Measurements from ENCODE around the gene NRXN2. TPM values are rescaled to one million over a fixed set of nuclear protein-coding genes. Genes with fewer than 3 reads are reported as not detected.

The NRXN2 gene
- total RNA-seq, 1 experiment from 2014 or later, result not detected

GRCh38 chr11:64663656-64664055, 59.3 kb downstream of the NRXN2 start:
- Mint-ChIP-seq H3K4me3 (ENCODE audit: unreplicated experiment) (no peak overlapping the region), H3K4me1 (ENCODE audit: insufficient read depth, unreplicated experiment) (peaks cover 15% of the 10 kb centered on the region), H3K27me3 (ENCODE audit: insufficient read depth, unreplicated experiment) (peaks cover 8% of the 10 kb centered on the region), H3K36me3 (ENCODE audit: insufficient read depth, unreplicated experiment) (no peaks in the 10 kb centered on the region), H3K27ac (ENCODE audit: low read depth, unreplicated experiment) (no peak overlapping the region), H3K9me3 (ENCODE audit: unreplicated experiment) (no peaks in the 10 kb centered on the region)
- intact Hi-C loops (cut with micrococcal nuclease), result no loop called here
- no peak for DNase-seq (ENCODE audit: unreplicated experiment)
- BruUV-seq (replicated peaks), result no TSS peak
- POLR2A ChIA-PET, result no interaction called here
- CTCF ChIA-PET, result interaction anchor here (1.2 kb wide), 1 partner anchor 15 kb away, joined by 4 read pairs; no protein-coding TSS in a partner anchor
- no peak for TF ChIP-seq CTCF (IDR thresholded peaks at IDR 0.05; ENCODE audit: unreplicated experiment)

- intact Hi-C loops (cut with micrococcal nuclease), result no loop called here
- H3K9me3 Mint-ChIP-seq (ENCODE audit: unreplicated experiment), result no peaks in the 10 kb centered on the region
- peaks cover 15% of the 10 kb centered on the region for H3K4me1 Mint-ChIP-seq (ENCODE audit: insufficient read depth, unreplicated experiment)
- H3K36me3 Mint-ChIP-seq (ENCODE audit: insufficient read depth, unreplicated experiment), result no peaks in the 10 kb centered on the region
- BruUV-seq (replicated peaks), result no TSS peak
- no peaks in the 10 kb centered on the region for H3K27me3 Mint-ChIP-seq (ENCODE audit: insufficient read depth, unreplicated experiment)
- no peak for DNase-seq (ENCODE audit: unreplicated experiment)
- ChIA-PET CTCF (interaction anchor here (0.8 to 1.6 kb wide), 2 partner anchors 13 to 212 kb away, joined by 4 to 7 read pairs; no protein-coding TSS in a partner anchor), POLR2A (no interaction called here)
- no peak overlapping the region for H3K27ac Mint-ChIP-seq (ENCODE audit: low read depth, unreplicated experiment)
- no peak for TF ChIP-seq CTCF (IDR thresholded peaks at IDR 0.05; ENCODE audit: unreplicated experiment)
- no peak overlapping the region for H3K4me3 Mint-ChIP-seq (ENCODE audit: unreplicated experiment)
Measured at GRCh38 chr11:64661614-64662013, 61.4 kb downstream of the NRXN2 start.

GRCh38 chr11:64661146-64661545, 61.9 kb downstream of the NRXN2 start:
- Mint-ChIP-seq H3K4me1 (ENCODE audit: insufficient read depth, unreplicated experiment) (peaks cover 15% of the 10 kb centered on the region), H3K27me3 (ENCODE audit: insufficient read depth, unreplicated experiment) (no peaks in the 10 kb centered on the region), H3K36me3 (ENCODE audit: insufficient read depth, unreplicated experiment) (no peaks in the 10 kb centered on the region), H3K4me3 (ENCODE audit: unreplicated experiment) (no peak overlapping the region), H3K9me3 (ENCODE audit: unreplicated experiment) (no peaks in the 10 kb centered on the region), H3K27ac (ENCODE audit: low read depth, unreplicated experiment) (no peak overlapping the region)
- no TSS peak for BruUV-seq (replicated peaks)
- ChIA-PET POLR2A (no interaction called here), CTCF (interaction anchor here (0.8 to 1.6 kb wide), 2 partner anchors 12 to 212 kb away, joined by 4 to 7 read pairs; no protein-coding TSS in a partner anchor)
- intact Hi-C loops (cut with micrococcal nuclease), result no loop called here
- DNase-seq (ENCODE audit: unreplicated experiment), result no peak
- no peak for TF ChIP-seq CTCF (IDR thresholded peaks at IDR 0.05; ENCODE audit: unreplicated experiment)

- BruUV-seq (replicated peaks), result no TSS peak
- no peak for TF ChIP-seq CTCF (IDR thresholded peaks at IDR 0.05; ENCODE audit: unreplicated experiment)
- Mint-ChIP-seq H3K9me3 (ENCODE audit: unreplicated experiment) (no peaks in the 10 kb centered on the region), H3K4me1 (ENCODE audit: insufficient read depth, unreplicated experiment) (peaks cover 15% of the 10 kb centered on the region), H3K4me3 (ENCODE audit: unreplicated experiment) (no peak overlapping the region), H3K27ac (ENCODE audit: low read depth, unreplicated experiment) (no peak overlapping the region), H3K27me3 (ENCODE audit: insufficient read depth, unreplicated experiment) (no peaks in the 10 kb centered on the region), H3K36me3 (ENCODE audit: insufficient read depth, unreplicated experiment) (no peaks in the 10 kb centered on the region)
- ChIA-PET POLR2A (no interaction called here), CTCF (interaction anchor here (0.6 to 1.6 kb wide), 4 partner anchors 8 to 303 kb away, joined by 3 to 8 read pairs (median 6); no protein-coding TSS in a partner anchor)
- no peak for DNase-seq (ENCODE audit: unreplicated experiment)
- intact Hi-C loops (cut with micrococcal nuclease), result no loop called here
Measured at GRCh38 chr11:64660706-64661105, 62.3 kb downstream of the NRXN2 start.

All from MCF 10A (cell line).